ENCODE measurements around the gene FRMD4A.

FRMD4A gene

DNA sequence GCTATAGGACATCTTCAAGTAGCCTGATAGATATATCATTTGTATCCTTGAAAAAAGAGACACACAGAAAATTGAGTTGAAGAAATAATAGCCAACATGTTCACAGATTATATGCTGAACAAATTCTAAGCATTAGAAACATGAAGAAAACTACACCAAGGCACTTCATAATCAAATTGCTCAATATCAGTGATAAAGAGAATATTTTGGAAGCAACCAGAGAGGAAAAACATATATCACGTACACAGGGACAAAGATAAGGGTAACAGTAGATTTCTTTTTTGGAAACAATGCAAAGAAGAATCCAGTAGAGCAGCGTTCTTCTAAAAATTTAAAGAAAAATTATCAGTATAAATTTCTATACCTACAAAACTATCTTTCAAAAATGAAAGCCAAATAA, 6.0 kb upstream of the FRMD4A start:
- no peak for DNase-seq

DNA sequence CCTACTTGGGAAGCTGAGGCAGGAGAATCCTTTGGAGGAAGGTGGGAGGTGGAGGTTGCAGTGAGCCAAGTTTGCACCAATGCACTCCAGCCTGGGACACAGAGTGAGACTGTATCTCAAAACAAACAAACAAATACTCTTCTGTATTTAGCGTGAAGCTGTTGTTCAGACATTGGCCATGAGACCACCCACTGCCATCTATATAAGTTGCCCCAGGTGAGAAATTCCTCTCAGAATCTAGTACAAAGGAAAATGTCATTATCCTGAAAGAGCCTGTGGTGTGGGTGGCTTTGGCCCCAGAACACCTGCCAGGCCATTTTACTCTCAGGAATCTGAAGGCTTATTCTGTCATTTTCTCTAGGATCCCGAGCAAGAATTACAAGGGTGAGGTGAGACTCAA, 4.0 kb upstream of the FRMD4A start:
- DNase-seq = no peak

DNA sequence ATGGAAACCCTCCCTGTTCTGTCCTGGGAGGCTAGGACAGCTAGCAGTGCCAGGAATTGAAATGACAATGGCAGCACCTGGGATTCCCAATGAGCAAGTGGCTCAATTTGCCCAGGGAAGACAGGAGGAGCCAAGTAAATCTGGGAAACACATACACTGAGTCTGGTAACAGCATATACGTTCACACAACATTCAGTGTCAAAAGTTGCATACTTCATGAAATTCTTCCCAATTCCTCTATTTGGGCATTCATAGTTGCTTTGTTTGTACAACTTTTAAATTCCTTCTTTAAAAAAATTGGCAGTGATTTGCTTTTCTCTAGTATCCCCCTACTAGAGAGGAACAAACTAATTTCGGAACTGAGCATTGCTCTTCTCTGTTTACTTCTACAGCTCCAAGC, 2.9 kb upstream of the FRMD4A start:
- DNase-seq = no peak

DNA sequence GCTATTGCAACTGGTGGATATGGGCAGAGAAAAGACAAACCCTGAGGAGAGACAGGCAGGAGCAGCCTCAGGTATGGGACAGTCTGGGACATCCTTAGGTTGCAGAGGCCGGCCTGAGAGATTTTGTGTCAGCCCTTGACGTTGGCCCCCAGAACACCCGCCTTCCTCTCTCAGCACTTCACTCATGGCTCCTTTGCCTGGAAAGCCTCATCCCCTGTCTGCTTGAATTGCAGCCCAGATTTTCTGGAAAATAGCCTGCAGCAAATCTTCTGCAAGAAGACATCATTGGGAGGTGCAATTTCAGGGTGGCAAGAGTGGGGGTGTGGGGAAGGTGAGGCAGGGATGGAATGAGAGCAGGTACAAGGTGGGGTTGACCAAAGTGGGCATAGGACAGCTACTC, 2.2 kb upstream of the FRMD4A start:
- DNase-seq = no peak

DNA sequence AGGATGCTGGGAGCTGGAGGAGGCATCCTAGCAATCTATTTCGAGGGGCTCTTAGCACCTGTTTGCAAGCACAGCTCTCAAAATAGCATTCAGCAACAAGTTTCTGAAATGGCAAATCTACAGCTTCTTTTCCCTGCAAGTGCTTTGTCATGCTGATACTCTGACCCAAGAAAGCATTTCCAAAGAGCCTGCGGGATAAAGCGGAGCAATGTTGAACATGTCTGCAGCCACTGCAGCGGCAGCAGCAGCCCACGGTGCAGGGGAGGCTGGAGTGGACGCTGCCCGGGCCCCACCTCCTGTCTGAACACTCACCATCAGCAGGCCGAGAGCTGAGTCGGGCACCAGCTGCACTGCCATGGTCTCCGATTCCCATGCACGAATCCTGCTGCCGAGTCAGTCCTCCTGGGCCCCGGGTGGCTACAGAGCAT, 964 bp downstream of the FRMD4A start:
- DNase-seq = no peak

DNA sequence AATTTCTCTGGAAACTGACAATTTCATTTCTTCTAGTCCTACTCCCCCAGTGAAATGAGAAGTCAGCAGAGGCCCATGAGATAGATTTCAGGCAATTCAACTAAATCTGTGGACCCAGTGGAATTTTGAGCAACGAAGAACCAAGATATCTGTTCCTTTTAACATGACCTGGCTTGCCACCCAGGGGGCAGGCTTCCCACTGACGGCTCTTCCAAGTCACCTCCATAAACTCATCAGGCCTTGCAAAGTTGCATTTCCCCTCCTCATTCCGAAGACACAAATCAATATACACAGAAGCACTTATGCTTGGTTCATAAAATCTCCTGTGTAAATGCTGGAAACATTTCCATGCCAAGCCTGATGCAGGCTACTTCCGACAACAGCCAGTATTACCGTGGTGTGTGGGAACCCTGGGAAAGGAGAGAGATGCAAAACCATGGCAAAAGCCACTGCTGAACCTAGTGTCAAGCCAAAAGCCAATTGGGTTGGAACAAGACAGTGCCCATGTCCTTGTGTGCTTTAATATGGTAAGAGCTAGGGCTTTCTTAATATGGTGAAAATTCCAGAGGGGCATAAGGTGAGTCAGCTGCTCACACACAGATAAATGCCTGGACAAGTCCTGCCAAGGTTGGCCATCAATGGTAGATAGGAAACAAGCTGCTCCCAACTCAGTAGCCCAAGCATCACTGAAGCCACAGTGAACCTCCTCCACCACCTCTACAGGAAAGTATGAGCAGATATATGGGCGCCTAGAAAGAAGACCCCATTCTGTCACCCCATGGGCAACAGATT, 1.6 kb downstream of the FRMD4A start:
- no peak for DNase-seq

DNA sequence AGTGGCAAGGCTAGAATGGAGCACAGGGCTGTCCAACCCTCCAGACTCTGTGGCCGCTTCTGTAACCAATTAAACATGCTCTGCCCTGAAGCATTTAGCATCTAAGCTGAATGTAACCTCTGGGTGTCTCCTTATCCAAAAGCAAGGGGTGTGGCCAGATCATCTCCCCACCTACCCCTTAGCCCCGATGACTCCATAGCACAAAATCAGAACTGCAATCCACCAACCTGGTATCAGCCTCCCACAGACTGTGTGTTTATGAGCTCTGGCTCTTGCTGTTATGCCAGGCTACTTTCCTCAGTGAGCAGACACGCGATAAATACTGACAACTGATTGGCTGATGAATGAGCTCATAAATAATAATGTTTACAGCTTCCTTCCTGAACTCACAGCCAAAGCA, 3.2 kb downstream of the FRMD4A start:
- no peak for DNase-seq

DNA sequence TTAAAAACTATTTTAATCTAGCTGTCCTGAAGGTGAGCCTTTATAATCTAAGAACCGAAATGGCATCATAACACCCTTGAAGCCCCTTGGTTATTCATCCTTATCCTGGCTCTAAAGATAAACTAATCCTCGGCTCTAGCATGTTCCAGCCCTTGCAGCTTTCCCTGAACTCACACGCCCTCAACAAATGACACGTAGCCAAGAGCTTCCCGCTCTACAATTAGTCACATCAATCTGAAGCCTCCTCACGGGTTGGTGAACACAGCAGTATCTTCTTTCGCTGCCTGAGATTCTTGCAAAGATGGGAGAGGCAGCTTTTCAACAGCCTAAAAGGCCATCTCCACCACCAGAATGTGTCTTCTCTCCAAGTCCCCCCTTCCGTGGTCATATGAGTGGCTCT, 4.1 kb downstream of the FRMD4A start:
- no peak for DNase-seq

DNA sequence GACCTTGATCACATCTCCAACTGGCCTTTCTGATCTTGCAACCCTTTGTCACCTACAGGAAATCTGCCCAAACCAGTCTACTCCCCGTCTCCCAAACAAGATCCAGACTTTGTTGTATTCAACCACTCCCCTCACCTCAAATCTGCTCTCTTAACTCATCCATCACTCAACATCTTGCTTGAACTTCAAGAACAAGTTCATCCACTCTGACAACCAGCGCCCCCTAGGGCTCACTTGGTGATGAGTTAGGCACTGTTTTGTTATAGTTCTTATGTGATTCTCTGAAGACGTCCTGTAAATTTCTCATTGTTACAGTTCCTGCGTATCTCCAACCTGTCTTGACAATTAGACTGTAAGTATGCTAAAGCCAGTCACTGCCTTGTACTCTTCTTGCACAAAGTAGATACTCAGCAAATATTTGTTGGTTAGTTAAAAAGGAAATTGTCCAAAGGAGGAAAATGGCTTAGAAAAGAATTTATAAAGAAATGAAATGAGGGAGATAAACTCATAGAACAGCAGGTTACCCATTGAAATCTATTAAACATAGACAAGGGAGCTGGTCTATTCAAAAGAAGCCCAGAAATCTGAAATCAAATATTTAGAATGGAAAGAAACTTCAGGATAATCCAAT, 5.3 kb downstream of the FRMD4A start:
- peak; percentile 51 for DNase-seq

DNA sequence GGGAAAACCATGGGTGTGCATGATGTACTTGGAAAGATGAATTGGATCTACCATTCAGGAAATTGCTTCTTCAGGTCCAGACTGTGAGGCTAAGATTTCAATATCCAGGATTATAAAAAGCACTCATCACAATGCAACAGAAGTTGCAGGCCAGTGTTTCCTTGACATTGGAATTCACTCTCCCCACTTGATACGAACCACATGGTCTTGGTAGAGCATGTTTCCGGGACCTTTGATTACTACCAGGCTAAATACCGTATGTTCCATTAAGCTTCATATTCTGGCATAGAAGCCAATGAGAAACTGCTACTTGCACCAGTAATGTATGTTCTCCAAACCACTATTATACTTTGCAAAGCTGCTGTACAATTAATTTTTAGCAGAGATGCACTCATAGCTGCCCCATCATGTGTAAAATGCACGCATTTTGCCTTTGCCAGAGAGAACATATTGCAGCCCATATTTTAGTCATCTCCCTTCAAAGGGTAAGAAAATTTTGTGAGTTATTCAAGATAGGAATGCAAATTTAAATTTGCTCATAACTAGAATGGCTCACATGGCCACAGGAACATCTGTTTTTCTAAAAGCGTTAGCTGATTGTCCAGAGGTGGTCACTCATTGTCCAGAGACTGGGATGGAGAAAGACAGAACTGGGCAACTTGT, 8.1 kb downstream of the FRMD4A start:
- DNase-seq = no peak

DNA sequence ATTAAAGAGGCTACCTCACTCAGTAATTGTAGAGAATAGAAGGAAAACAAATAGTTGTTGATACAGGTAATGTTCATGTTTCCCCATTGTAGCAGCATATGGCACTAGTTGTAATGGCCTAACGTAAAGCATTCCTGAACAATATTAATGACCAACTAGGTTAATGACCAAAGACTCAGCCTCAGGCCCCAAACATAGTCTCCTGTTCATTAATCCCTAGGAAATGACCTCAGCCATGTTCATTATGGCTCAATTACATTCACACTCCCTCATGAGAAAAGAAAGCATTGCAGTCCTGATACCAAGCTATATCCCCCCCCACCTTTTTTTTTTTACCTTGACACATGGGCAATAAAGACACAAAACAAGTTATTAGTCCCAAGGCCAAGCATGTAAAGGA, 12.7 kb downstream of the FRMD4A start:
- DNase-seq = no peak

DNA sequence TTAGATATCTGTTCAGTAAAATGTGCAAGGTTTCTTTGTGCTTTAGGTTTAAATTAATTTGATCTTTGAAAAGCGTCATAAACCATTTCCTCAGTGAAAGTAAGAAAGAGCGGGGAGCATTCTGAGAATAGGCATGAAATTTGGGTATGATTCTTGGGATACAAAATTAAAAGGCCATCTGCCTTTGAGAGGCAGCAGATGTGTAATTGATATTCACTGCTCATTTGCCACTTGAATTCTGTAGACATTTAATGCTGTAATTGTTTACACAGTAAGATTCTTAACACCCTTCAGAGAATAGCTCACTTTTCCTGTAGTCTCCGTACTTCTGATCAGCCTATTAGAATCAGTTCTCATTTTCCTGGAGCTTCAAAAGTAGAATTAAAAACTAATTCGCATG, 18.7 kb downstream of the FRMD4A start:
- no peak for DNase-seq

DNA sequence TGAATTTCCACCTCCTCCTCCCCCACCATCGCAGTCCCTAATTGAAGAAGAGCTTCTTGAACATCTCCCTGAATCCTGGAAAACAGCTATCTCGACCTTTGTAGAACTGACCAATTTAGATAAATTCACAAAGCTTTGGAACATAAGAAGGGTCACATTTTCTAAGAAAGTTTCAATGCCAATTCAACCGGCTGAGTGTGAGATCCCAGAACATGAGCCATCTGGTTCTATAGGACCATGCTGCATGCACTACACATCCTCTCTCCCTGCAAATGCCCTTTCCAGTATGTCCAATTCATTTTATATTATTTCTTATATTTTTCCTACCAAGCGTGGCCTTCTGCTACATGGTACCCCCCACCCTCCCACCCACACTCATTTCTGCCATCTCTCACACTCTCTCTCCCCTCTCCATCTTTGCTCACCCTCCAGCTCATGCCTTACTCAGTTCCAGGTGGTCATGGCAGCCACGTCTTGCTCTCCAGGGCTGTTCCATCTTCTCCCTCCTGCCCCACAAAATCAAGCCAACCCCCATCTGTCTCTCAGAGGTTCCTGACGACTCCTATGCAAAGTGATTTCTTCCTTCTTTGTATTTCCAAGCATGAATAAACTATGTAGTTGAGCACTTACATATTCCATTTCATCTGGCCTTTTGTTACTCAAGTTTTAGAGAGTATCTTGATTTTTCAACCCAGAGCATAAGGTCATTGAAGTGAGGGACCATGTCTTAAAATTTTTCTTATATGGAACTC, 19.3 kb downstream of the FRMD4A start:
- DNase-seq = no peak

DNA sequence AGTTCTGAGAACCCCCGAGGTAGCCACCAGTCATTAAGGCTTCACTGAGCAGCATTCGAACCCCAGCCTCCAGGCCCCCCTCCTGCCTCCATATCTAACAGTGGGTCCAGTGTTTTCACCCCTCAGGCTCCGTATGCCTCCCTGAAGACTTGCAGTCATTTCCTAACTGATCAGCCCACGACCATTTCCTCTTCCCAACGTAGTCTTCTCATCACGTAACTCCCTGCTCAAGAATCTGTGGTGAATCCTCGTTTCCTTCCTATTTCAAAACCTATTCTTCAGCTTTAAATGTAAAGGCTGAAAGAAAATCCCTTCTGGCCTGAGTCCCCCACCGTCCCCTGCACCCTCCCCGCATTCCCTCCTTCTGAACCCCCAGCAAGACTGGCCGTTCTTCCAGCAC, 21.1 kb downstream of the FRMD4A start:
- no peak for DNase-seq

DNA sequence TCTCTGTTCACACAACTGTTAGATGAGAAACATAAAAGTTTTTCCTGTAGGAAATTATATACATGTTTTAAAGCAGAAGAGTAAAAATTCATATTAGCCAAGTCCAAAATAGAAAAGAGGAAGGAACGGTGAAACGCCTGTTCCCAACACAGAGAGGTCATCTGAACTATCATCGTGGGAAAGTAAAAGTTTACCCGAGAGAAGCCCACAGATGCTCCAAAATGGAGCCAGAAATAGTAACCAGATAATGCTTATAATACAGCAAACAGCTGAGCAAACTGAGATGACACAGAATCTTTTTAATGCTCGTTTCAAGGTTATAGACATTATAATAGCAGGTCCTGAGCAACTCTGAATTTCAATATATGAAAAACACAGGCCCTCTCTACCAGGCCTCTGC, 24.5 kb downstream of the FRMD4A start:
- no peak for DNase-seq

DNA sequence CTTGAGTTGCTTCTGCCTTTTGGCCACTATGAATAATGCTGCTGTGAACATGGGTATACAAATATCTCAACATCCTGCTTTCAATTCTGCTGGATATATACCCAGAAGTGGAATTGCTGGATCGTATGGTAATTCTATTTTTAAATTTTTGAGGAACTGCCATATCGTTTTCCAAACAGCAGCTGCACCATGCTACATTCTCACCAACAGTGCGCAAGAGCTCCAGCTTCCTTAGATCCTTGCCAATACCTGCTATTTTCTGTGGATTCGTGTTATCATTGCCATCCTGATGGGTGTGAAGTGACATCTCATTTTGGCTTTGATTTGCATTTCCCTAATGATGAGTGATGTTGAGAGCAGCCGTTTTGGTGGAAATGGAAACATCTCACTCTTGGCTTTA, 26.7 kb downstream of the FRMD4A start:
- DNase-seq = no peak

DNA sequence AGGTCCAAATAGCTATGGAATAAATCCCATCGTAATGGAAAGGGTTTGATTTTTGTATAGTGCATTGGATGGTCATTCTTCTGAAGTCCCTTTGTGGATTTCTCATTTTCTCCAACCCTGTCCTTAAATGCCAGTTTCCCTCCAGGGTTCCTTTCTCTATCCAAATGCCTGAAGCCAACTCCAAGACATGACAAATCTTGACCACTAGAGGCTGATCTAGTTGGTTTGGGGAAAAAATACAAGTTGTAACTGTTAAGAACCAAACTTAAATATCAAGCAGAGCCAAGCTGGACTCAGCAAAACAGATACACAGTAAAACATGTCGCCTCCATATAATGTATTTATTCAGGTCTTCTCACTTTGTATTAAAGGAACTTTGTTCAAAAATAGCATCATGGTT, 28.7 kb downstream of the FRMD4A start:
- no peak for DNase-seq

DNA sequence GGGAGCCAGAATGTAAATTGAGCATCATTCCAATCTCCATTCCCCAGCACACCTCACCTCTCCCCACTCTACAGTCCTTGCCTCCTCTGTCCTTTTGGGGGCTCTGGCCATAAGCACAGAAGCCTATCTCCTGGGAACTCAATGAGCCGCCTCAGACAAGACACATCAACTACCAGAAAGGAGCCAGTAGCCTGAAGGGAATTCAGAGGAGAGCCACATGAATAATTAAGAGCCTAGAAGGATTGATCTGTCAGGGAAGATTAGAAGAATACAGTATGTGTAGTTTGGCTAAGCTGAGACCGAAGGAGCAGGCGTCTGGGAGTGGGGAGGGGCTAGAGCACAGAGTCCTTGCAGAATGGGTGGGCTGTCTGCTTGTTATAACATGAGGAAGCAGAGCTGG, 31.2 kb downstream of the FRMD4A start:
- DNase-seq = no peak

DNA sequence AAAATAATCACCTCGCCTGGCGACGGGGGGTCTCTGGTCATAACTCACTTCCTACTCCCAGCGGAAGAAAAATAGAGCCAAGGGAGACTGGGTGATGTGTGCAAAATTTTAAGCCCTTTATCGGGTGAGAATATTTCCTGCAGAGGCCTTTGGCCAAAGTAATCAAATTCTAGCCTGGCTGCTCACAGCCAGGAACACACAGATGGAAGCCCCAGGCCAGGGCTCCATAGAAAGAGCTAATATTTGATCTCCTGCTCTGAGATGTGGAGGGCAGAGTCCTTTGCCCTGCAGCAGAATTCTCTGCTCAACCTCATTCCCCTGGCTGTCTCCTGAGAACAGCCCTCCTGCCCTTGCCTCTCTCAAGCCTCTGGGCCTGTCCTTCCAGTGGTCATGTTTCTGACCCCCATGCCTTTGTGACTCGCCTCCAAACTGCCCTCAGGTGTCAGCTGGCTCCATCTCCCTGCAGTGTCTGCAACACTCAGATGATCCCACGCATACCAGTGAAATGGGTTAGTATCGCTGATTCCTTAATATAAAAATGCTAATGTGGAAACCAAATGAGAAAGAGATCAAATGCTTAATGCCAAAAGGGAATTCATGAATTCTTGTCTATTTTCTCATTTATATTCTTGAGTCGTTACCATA, 34.5 kb downstream of the FRMD4A start:
- DNase-seq = no peak

DNA sequence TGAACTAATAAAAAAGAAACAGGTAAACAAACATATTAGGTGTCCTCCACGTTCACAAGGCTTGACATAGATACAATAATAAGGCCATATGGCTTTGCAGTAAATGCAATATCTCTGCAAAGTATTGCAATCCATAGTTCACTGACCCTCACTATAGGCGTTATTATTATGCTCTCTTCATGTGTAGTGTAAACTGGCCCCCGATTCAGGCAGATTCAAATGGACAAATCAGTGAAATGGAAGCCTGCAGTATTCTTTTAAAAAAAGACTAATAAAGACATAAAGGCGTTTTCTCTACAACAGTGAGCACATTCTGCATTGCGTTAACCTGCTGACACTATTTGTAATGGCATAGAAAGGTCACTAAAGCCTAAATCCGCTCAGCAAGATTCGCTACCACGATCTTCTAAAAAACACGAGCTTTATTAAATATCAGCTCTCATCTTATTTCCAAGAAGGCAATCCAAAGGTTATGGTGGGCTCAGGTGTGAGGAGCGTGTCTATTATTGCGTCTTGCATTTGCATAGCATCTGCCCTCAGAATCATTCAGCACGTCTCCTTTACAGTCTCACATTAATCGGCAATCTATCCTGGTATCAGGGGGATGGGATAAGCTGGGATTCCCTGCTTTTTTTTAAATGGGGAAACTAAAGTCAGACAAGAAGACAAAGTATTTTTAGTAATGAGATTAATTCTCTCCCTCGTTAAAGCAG, 36.2 kb downstream of the FRMD4A start:
- DNase-seq = no peak

DNA sequence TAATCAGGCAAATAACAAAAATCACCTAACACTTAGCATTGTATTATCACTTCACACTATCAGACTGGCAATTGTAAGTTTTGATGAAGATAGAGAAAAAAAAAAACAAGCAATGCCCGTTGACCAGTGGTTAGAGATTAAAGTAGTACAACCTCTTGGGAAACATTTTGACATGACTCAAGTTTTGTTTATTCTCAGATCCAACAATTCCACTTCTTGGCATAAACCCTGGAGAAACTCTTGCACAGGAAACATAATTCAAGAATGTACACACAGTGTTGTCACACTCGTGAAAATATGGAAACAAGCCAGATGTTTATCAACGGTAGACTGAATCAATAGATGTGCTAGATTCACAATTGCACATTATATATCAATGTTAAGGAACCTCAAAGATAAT, 37.2 kb downstream of the FRMD4A start:
- no peak for DNase-seq

DNA sequence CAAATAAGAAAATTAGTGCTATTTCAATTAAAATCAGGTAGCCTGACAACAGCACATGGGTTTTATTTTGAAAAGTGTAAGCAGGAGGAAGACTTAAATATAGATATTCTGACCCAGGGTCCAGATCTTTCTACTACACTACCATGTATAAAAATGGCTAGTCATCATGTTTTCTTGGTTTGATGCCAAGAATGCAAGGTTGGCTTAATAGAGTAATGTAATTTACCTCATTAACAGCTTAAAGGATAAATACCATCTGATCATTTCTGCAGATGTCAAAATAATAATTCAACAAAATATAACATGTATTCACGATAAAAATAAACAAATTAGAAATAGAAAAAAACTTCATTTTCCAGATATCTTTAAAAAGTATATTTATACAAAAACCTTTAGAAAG, 39.4 kb downstream of the FRMD4A start:
- no peak for DNase-seq
